GM13976 (cell line): ENCODE measurements around the gene DNAJC22.

Experiments used
- DNase-seq: peaks from one replicate; pipeline ENCODE4 v3.0.0; 2012; ENCODE audit warnings: low spot score
- in situ Hi-C: fragments of 300-500 bp; cut with MboI; formaldehyde crosslinking; loops from one replicate; pipeline ENCODE4 v1.12.0; 2022; ENCODE audit warnings: low sequenced_read_pairs, mixed read lengths, inconsistent platforms; ENCODE audit not compliant: unreplicated experiment
- TF ChIP-seq, protein P1 (sequence below): IDR thresholded peaks from 2 replicates; pipeline ENCODE4 v1.5.1; 2012; ENCODE audit warnings: borderline replicate concordance, mild to moderate bottlenecking; ENCODE audit not compliant: insufficient read depth; ENCODE audit errors: extremely low read depth, missing control alignments, control extremely low read depth

The DNAJC22 gene

GRCh38 chr12:49325606-49326005 lies 21.1 kb upstream of the DNAJC22 start:
- TF ChIP-seq, protein P1, sequence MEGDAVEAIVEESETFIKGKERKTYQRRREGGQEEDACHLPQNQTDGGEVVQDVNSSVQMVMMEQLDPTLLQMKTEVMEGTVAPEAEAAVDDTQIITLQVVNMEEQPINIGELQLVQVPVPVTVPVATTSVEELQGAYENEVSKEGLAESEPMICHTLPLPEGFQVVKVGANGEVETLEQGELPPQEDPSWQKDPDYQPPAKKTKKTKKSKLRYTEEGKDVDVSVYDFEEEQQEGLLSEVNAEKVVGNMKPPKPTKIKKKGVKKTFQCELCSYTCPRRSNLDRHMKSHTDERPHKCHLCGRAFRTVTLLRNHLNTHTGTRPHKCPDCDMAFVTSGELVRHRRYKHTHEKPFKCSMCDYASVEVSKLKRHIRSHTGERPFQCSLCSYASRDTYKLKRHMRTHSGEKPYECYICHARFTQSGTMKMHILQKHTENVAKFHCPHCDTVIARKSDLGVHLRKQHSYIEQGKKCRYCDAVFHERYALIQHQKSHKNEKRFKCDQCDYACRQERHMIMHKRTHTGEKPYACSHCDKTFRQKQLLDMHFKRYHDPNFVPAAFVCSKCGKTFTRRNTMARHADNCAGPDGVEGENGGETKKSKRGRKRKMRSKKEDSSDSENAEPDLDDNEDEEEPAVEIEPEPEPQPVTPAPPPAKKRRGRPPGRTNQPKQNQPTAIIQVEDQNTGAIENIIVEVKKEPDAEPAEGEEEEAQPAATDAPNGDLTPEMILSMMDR: no peak
- DNase-seq: no peak
- in situ Hi-C loops: no loop called here

DNA sequence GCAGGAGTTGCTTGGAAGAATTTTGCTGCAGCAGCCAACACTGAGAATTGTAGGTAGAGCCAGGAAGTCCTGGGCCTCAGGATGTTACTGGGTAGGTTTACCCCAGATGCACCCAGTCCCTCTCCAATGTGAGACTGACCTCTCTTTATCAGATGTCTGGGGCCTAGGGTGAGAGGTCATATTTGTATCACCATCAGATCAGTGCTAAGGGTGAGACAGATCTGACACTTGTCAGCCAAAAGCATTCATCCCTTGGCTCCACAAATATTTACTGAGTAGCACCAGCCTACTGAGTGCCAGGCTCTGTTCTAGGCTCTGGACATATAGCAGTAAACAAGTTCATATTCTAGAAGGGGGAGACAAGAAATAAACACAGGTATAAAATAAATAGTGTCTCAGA lies 19.3 kb upstream of the DNAJC22 start:
- DNase-seq: no peak
- TF ChIP-seq, protein P1: no peak
- in situ Hi-C loops: no loop called here

DNA sequence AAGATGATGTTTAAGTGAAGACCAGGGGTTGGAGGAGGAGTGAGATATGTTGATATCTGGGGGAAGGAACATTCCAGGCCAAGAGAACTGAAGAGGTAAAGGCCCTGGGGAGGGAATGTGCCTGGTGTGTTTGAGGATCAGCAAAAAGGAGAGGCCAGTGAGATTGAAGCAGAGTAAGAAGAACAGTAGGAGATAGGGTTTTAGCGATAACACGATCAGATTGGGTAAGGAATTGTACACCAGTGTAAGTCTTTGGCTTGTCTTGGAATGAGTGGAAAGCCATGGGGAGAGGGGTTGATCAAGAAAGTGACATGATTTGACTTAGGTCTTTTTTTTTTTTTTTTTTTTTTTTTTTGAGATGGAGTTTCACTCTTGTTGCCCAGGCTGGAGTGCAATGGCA lies 18.8 kb upstream of the DNAJC22 start:
- in situ Hi-C loops: no loop called here
- DNase-seq: no peak
- TF ChIP-seq, protein P1: no peak

GRCh38 chr12:49328816-49329215 lies 17.9 kb upstream of the DNAJC22 start:
- in situ Hi-C loops: no loop called here
- TF ChIP-seq, protein P1: no peak
- DNase-seq: no peak

DNA sequence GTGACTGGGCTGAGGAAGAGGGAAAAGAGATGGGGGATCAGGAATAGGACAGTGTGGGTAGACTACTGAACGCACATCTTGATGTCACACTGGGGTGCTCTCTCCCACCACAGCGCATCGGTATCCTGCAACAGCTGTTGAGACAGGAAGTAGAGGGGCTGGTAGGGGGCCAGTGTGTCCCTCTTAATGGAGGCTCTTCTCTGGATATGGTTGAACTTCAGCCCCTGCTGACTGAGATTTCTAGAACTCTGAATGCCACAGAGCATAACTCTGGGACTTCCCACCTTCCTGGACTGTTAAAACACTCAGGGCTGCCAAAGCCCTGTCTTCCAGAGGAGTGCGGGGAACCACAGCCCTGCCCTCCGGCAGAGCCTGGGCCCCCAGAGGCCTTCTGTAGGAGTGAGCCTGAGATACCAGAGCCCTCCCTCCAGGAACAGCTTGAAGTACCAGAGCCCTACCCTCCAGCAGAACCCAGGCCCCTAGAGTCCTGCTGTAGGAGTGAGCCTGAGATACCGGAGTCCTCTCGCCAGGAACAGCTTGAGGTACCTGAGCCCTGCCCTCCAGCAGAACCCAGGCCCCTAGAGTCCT lies 16.6 kb upstream of the DNAJC22 start:
- in situ Hi-C loops: no loop called here
- TF ChIP-seq, protein P1: no peak
- DNase-seq: no peak

- TF ChIP-seq, protein P1: no peak
- in situ Hi-C loops: no loop called here
Measured at GRCh38 chr12:49330631-49331379, 15.9 kb upstream of the DNAJC22 start.

More at GRCh38 chr12:49330631-49331379, 15.9 kb upstream of the DNAJC22 start:
- DNase-seq: no peak
